ENCODE data around the gene HOXA6.

- TF ChIP-seq RAD21 (IDR thresholded peaks at IDR 0.05; ENCODE audit: low read depth) (no peak), CTCF (IDR thresholded peaks at IDR 0.05 in 2 of 3, conservative IDR thresholded peaks at IDR 0.05 in 1 of 3; ENCODE audit: borderline replicate concordance in 1 of 3, insufficient read depth in 1 of 3, low read depth in 2 of 3, low read length in 2 of 3) (no peak), JUND (IDR thresholded peaks at IDR 0.05) (no peak)
Observed at GRCh38 chr7:27128034-27128433, 19.5 kb downstream of the HOXA6 start.

All from HCT116 (cell line).